HG03575 (cell line): ENCODE data around the gene SNUPN.
A peak's percentile ranks its signal among the peaks of the same experiment; 100 is the strongest.

Experiments used
- ATAC-seq: cut with Tn5 transposase; IDR thresholded peaks from one replicate; pipeline ENCODE4 v1.9.1; 2021; ENCODE audit not compliant: unreplicated experiment, insufficient number of reproducible peaks, low FRiP score; ENCODE audit errors: extremely low read depth

The SNUPN gene

GRCh38 chr15:75656331-75656730 is 30.8 kb upstream of the SNUPN start:
- ATAC-seq: no peak

- no peak for ATAC-seq
Observed at GRCh38 chr15:75655931-75656330, 30.4 kb upstream of the SNUPN start.

- ATAC-seq: no peak
Observed at GRCh38 chr15:75654201-75654907, 28.8 kb upstream of the SNUPN start.

GRCh38 chr15:75653347-75653913 is 27.9 kb upstream of the SNUPN start:
- no peak for ATAC-seq

GRCh38 chr15:75651810-75652543 is 26.5 kb upstream of the SNUPN start:
- ATAC-seq: no peak

GRCh38 chr15:75650908-75651809 is 25.6 kb upstream of the SNUPN start:
- ATAC-seq: no peak

- ATAC-seq: no peak
Observed at GRCh38 chr15:75649848-75650247, 24.3 kb upstream of the SNUPN start.

GRCh38 chr15:75649045-75649761 is 23.7 kb upstream of the SNUPN start:
- no peak for ATAC-seq

GRCh38 chr15:75648156-75649000 is 22.9 kb upstream of the SNUPN start:
- no peak for ATAC-seq

- ATAC-seq: no peak
Observed at GRCh38 chr15:75647370-75648155, 22.0 kb upstream of the SNUPN start, which contains the start of gene SNX33. SNX33 (plus strand) TSS chr15:75647912; CDS start chr15:75649103, 1,191 bp downstream.

- ATAC-seq: no peak
Observed at GRCh38 chr15:75646944-75647364, 21.4 kb upstream of the SNUPN start.

- no peak for ATAC-seq
Observed at GRCh38 chr15:75646112-75646943, 20.8 kb upstream of the SNUPN start.

GRCh38 chr15:75644376-75644775 is 18.9 kb upstream of the SNUPN start:
- ATAC-seq: no peak

GRCh38 chr15:75641603-75642002 is 16.1 kb upstream of the SNUPN start:
- ATAC-seq: no peak

- no peak for ATAC-seq
Observed at GRCh38 chr15:75641179-75641503, 15.6 kb upstream of the SNUPN start.

- peak; percentile 2 for ATAC-seq
Observed at GRCh38 chr15:75640483-75641178, 15.1 kb upstream of the SNUPN start.
